MM.1S (cell line): ENCODE results near the gene RUNDC3A.

ENCODE experiments used
- DNase-seq: peaks from one replicate; pipeline ENCODE4 v3.0.0-alpha.2; 2015
- H2AFZ ChIP-seq: fragments of 300-600 bp; sonication (generic); 2 replicates; pipeline ENCODE4 v1.6.0; 2016; ENCODE audit warnings: antibody characterized with exemption, low read length
- H3F3A ChIP-seq: fragments of 300-600 bp; sonication (generic); 2 replicates; pipeline ENCODE4 v1.6.1; 2016; ENCODE audit warnings: mild to moderate bottlenecking, antibody characterized with exemption, low read length, moderate library complexity, mixed read lengths; ENCODE audit not compliant: insufficient read depth
- H3K27ac ChIP-seq: fragments of 300-600 bp; sonication (generic); 2 replicates; pipeline ENCODE4 v1.5.1; 2016; ENCODE audit warnings: mild to moderate bottlenecking, low read length
- H3K27me3 ChIP-seq: fragments of 300-600 bp; sonication (generic); replicated peaks from 2 replicates; pipeline ENCODE4 v1.6.0; 2016; ENCODE audit warnings: low read length; ENCODE audit not compliant: insufficient read depth
- H3K36me3 ChIP-seq: fragments of 300-600 bp; sonication (generic); replicated peaks from 2 replicates; pipeline ENCODE4 v1.6.1; 2016; ENCODE audit warnings: mild to moderate bottlenecking, low read length, mixed read lengths; ENCODE audit not compliant: insufficient read depth
- H3K4me1 ChIP-seq: fragments of 300-600 bp; sonication (generic); 2 replicates; pipeline ENCODE4 v1.6.1; 2016; ENCODE audit warnings: low read length, mixed read lengths
- H3K4me2 ChIP-seq: fragments of 300-600 bp; sonication (generic); 2 replicates; pipeline ENCODE4 v1.6.0; 2016; ENCODE audit warnings: low read depth, low read length
- H3K4me3 ChIP-seq: fragments of 300-600 bp; sonication (generic); 2 replicates; pipeline ENCODE4 v1.5.1; 2016; ENCODE audit warnings: low read length, mixed read lengths
- H3K79me2 ChIP-seq: fragments of 300-600 bp; sonication (generic); 2 replicates; pipeline ENCODE4 v1.6.1; 2016; ENCODE audit warnings: mixed run types, low read length, mixed read lengths
- H3K9ac ChIP-seq: fragments of 300-600 bp; sonication (generic); 2 replicates; pipeline ENCODE4 v1.6.1; 2016; ENCODE audit warnings: low read length, mixed read lengths
- H3K9me2 ChIP-seq: fragments of 300-600 bp; sonication (generic); replicated peaks from 2 replicates; pipeline ENCODE4 v1.6.1; 2016; ENCODE audit warnings: mild to moderate bottlenecking, low read length, mixed read lengths; ENCODE audit not compliant: insufficient read depth
- H3K9me3 ChIP-seq: fragments of 300-600 bp; sonication (generic); replicated peaks from 2 replicates; pipeline ENCODE4 v1.6.1; 2016; ENCODE audit warnings: mild to moderate bottlenecking, low read length, mixed read lengths; ENCODE audit not compliant: insufficient read depth
- H4K20me1 ChIP-seq: fragments of 300-600 bp; sonication (generic); 2 replicates; pipeline ENCODE4 v1.6.1; 2016; ENCODE audit warnings: mild to moderate bottlenecking, low read length, moderate library complexity, mixed read lengths; ENCODE audit not compliant: insufficient read depth
- EZH2 ChIP-seq: fragments of 300-600 bp; sonication (generic); optimal IDR thresholded peaks from 2 replicates; pipeline ENCODE3; 2017; ENCODE audit warnings: low read depth, mild to moderate bottlenecking, antibody characterized with exemption, low read length, mixed read lengths
- EZH2phosphoT487 ChIP-seq: fragments of 300-600 bp; sonication (generic); IDR thresholded peaks from 2 replicates; pipeline ENCODE4 v1.6.1; 2018; ENCODE audit warnings: antibody characterized with exemption, low read length
- TF ChIP-seq, protein P1 (sequence below): fragments of 300-600 bp; sonication (generic); IDR thresholded peaks from 2 replicates; pipeline ENCODE4 v1.5.1; 2016; ENCODE audit warnings: antibody characterized with exemption, low read length, mixed read lengths

Gene RUNDC3A

GRCh38 chr17:44323359-44324091, 15.1 kb downstream of the RUNDC3A start:
- H3K79me2 ChIP-seq, result peaks cover 22% of the 10 kb centered on the region
- H3K27me3 ChIP-seq, result no peaks in the 10 kb centered on the region
- H2AFZ ChIP-seq, result no peak overlapping the region
- DNase-seq, result no peak
- H3K9me2 ChIP-seq, result no peaks in the 10 kb centered on the region
- H3K27ac ChIP-seq, result no peak overlapping the region
- no peaks in the 10 kb centered on the region for H4K20me1 ChIP-seq
- peaks cover 3% of the 10 kb centered on the region; the same call in 1 of the 2 replicates for H3K4me1 ChIP-seq
- H3K4me3 ChIP-seq, result peak overlapping the region; percentile 100
- H3F3A ChIP-seq, result peaks cover 23% of the 10 kb centered on the region
- H3K4me2 ChIP-seq, result peak overlapping the region; percentile 99
- TF ChIP-seq EZH2 (no peak), EZH2phosphoT487 (no peak)
- TF ChIP-seq, protein P1, sequence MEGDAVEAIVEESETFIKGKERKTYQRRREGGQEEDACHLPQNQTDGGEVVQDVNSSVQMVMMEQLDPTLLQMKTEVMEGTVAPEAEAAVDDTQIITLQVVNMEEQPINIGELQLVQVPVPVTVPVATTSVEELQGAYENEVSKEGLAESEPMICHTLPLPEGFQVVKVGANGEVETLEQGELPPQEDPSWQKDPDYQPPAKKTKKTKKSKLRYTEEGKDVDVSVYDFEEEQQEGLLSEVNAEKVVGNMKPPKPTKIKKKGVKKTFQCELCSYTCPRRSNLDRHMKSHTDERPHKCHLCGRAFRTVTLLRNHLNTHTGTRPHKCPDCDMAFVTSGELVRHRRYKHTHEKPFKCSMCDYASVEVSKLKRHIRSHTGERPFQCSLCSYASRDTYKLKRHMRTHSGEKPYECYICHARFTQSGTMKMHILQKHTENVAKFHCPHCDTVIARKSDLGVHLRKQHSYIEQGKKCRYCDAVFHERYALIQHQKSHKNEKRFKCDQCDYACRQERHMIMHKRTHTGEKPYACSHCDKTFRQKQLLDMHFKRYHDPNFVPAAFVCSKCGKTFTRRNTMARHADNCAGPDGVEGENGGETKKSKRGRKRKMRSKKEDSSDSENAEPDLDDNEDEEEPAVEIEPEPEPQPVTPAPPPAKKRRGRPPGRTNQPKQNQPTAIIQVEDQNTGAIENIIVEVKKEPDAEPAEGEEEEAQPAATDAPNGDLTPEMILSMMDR, result no peak
- peak overlapping the region; percentile 91 for H3K9ac ChIP-seq
- no peaks in the 10 kb centered on the region; the same call in 1 of the 2 replicates for H3K36me3 ChIP-seq
- H3K9me3 ChIP-seq, result no peaks in the 10 kb centered on the region

- Histone ChIP-seq H3K9ac (peak overlapping the region; percentile 91), H3K4me3 (peak overlapping the region; percentile 100), H3F3A (peaks cover 26% of the 10 kb centered on the region), H3K27me3 (no peaks in the 10 kb centered on the region), H3K9me2 (no peaks in the 10 kb centered on the region), H4K20me1 (no peaks in the 10 kb centered on the region), H3K9me3 (no peaks in the 10 kb centered on the region), H3K27ac (peak overlapping the region; percentile 31; the same call in 1 of the 2 replicates), H3K79me2 (peaks cover 22% of the 10 kb centered on the region), H3K4me2 (peak overlapping the region; percentile 99), H2AFZ (peak overlapping the region; percentile 58), H3K36me3 (no peaks in the 10 kb centered on the region; the same call in 1 of the 2 replicates), H3K4me1 (peaks cover 3% of the 10 kb centered on the region; the same call in 1 of the 2 replicates)
- no peak for DNase-seq
- TF ChIP-seq EZH2 (no peak), EZH2phosphoT487 (no peak)
- TF ChIP-seq, protein P1, result no peak
These were observed 15.7 kb downstream of the RUNDC3A start for GRCh38 chr17:44324092-44324570.

DNA sequence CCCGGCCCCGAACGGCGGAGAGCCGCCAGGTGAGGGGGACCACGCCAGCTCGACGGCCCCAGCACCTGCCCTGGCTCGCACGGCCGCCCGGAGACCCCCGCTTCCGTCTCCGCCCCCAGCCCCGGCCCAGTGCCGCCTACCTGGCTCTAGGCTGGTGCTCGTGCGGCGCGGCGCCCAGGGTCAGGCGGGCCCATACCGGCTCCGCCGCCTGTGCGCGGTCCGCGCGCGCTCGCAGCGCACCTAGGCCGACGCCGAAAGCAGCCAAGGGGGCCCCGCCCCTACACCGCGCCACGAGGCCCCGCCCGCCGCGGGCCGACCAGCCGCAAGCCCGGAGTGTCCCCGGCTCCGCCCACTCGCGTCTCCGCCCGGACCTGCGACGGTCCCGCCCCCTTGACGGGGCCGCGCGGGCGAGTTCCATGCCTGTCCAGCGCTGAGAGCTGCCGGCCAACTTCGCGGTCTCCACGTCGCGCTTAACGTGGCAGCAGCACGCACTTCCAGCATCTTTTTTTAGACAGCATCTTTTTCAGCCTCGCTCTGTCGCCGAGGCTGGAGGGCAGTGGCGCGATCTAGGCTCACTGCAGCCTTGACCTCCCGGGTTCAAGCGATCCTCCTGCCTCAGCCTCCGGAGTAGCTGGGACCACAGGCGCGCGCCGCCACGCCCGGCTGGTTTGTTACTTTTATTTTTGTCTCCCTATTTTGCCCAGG, 16.3 kb downstream of the RUNDC3A start, which contains the start of gene SLC25A39:
SLC25A39 (minus strand) TSS at position 253 of the 705 bp plus-strand sequence. CDS start 1,261 bp downstream, outside the sequence.
- H3K4me1 ChIP-seq, result peaks cover 3% of the 10 kb centered on the region; the same call in 1 of the 2 replicates
- H3K9me2 ChIP-seq, result no peaks in the 10 kb centered on the region
- TF ChIP-seq, protein P1, result no peak
- no peak for TF ChIP-seq EZH2
- no peak for TF ChIP-seq EZH2phosphoT487
- peak within 1 kb of the TSS; percentile 64 for H2AFZ ChIP-seq
- peak within 1 kb of the TSS; percentile 99 for H3K4me2 ChIP-seq
- H3F3A ChIP-seq, result peaks cover 21% of the 10 kb centered on the region
- H3K9me3 ChIP-seq, result no peaks in the 10 kb centered on the region
- H3K36me3 ChIP-seq, result no peaks in the 10 kb centered on the region; the same call in 1 of the 2 replicates
- peak within 1 kb of the TSS; percentile 91 for H3K9ac ChIP-seq
- H3K27ac ChIP-seq, result peak within 1 kb of the TSS; percentile 98
- H3K4me3 ChIP-seq, result peak within 1 kb of the TSS; percentile 100
- no peaks in the 10 kb centered on the region for H4K20me1 ChIP-seq
- peaks cover 22% of the 10 kb centered on the region for H3K79me2 ChIP-seq
- H3K27me3 ChIP-seq, result no peaks in the 10 kb centered on the region
- DNase-seq, result peak; percentile 95
